GM19452 (cell line): ENCODE measurements around the gene SGIP1.

Experiments used
- ATAC-seq: cut with Tn5 transposase; IDR thresholded peaks from one replicate; pipeline ENCODE4 v1.9.1; 2021; ENCODE audit not compliant: unreplicated experiment

The SGIP1 gene

GRCh38 chr1:66520655-66521054, 13.3 kb upstream of the SGIP1 start:
- ATAC-seq: no peak

GRCh38 chr1:66521721-66522365, 12.1 kb upstream of the SGIP1 start:
- no peak for ATAC-seq

- no peak for ATAC-seq
Observed at GRCh38 chr1:66523562-66523961, 10.4 kb upstream of the SGIP1 start.

GRCh38 chr1:66525086-66525485, 8.9 kb upstream of the SGIP1 start:
- ATAC-seq: no peak

- no peak for ATAC-seq
Observed at GRCh38 chr1:66526036-66526435, 7.9 kb upstream of the SGIP1 start.

- ATAC-seq: no peak
Observed at GRCh38 chr1:66526991-66527390, 7.0 kb upstream of the SGIP1 start.

GRCh38 chr1:66527686-66528085, 6.3 kb upstream of the SGIP1 start:
- ATAC-seq: no peak

GRCh38 chr1:66528580-66528979, 5.4 kb upstream of the SGIP1 start:
- ATAC-seq: no peak

GRCh38 chr1:66532214-66532613, 1.7 kb upstream of the SGIP1 start:
- ATAC-seq: no peak

GRCh38 chr1:66532798-66533783, 862 bp upstream of the SGIP1 start:
- no peak for ATAC-seq

GRCh38 chr1:66535061-66535460, 1.1 kb downstream of the SGIP1 start:
- no peak for ATAC-seq

GRCh38 chr1:66535853-66536252, 1.9 kb downstream of the SGIP1 start:
- no peak for ATAC-seq

- no peak for ATAC-seq
Observed at GRCh38 chr1:66537718-66538117, 3.8 kb downstream of the SGIP1 start.

- ATAC-seq: no peak
Observed at GRCh38 chr1:66539491-66539890, 5.5 kb downstream of the SGIP1 start.

- no peak for ATAC-seq
Observed at GRCh38 chr1:66540434-66541032, 6.6 kb downstream of the SGIP1 start.

GRCh38 chr1:66542314-66542713, 8.4 kb downstream of the SGIP1 start:
- ATAC-seq: no peak

GRCh38 chr1:66542811-66543767, 9.1 kb downstream of the SGIP1 start:
- ATAC-seq: no peak

GRCh38 chr1:66546047-66546810, 12.3 kb downstream of the SGIP1 start:
- no peak for ATAC-seq

GRCh38 chr1:66549017-66549416, 15.1 kb downstream of the SGIP1 start:
- no peak for ATAC-seq

GRCh38 chr1:66550243-66550642, 16.3 kb downstream of the SGIP1 start:
- no peak for ATAC-seq
